Heart left ventricle (tissue), 16 donors: Measurements from ENCODE around the gene PROZ. TPM values are rescaled to one million over a fixed set of nuclear protein-coding genes. Genes with fewer than 3 reads are reported as not detected.

Source experiments
- ATAC-seq, 4 donors: fragments of 200-7000 bp; cut with Tn5 transposase; one replicate each; pipeline ENCODE4 v1.9.1; 2020 to 2022; ENCODE audit warnings: moderate library complexity in 4 of 4, mild to moderate bottlenecking in 3 of 4, moderate number of reproducible peaks in 1 of 4
- DNase-seq, 5 donors: peaks; one replicate each; pipeline ENCODE4 v3.0.0-alpha.2; 2020
- H3K27ac ChIP-seq, 12 donors: fragments of 200-600 bp; sonication (generic) in 4 of 12; one replicate each; pipeline versions ENCODE4 v1.5.0 to v1.8.0; 2016 to 2022; ENCODE audit warnings: mild to moderate bottlenecking in 2 of 12
- H3K27me3 ChIP-seq, 9 donors: fragments of 200-600 bp; sonication (generic) in 2 of 9; one replicate each; pipeline versions ENCODE4 v1.5.1 to v1.8.0; 2016 to 2022; ENCODE audit warnings: mild to moderate bottlenecking in 3 of 9
- H3K36me3 ChIP-seq, 9 donors: fragments of 200-600 bp; sonication (generic) in 2 of 9; one replicate each; pipeline versions ENCODE4 v1.5.0 to v1.8.0; 2018 to 2022; ENCODE audit warnings: mild to moderate bottlenecking in 2 of 9
- H3K4me1 ChIP-seq, 12 donors: fragments of 200-600 bp; sonication (generic) in 4 of 12; one replicate each; pipeline versions ENCODE4 v1.5.0 to v1.8.0; 2016 to 2022; ENCODE audit warnings: mild to moderate bottlenecking in 3 of 12
- H3K4me3 ChIP-seq, 12 donors: fragments of 200-600 bp; sonication (generic) in 4 of 12; one replicate each; pipeline versions ENCODE4 v1.5.0 to v1.8.0; 2017 to 2022; ENCODE audit warnings: mild to moderate bottlenecking in 9 of 12, moderate library complexity in 4 of 12
- H3K9me3 ChIP-seq, 12 donors: fragments of 200-600 bp; sonication (generic) in 4 of 12; one replicate each; pipeline versions ENCODE4 v1.5.0 to v1.8.0; 2016 to 2022; ENCODE audit warnings: mild to moderate bottlenecking in 1 of 12
- CTCF ChIP-seq, 12 donors: fragments of 200-600 bp; sonication (generic) in 4 of 12; IDR thresholded peaks; one replicate each; pipeline versions ENCODE4 v1.5.0 to v1.8.0; 2018 to 2022; ENCODE audit warnings: antibody characterized with exemption in 12 of 12, mild to moderate bottlenecking in 5 of 12
- POLR2A ChIP-seq, 2 donors: fragments of 450-650 bp; IDR thresholded peaks; one replicate each; pipeline ENCODE4 v1.6.1; 2017; ENCODE audit warnings: antibody characterized with exemption in 2 of 2, mild to moderate bottlenecking in 2 of 2, moderate library complexity in 2 of 2
- WGBS, 4 donors: extraction: QIAGEN DNeasy Blood & Tissue Kit in 2 of 4; methylation state at CpG; one replicate each; pipeline versions ENCODE4 v1.1.5 to v1.1.7; 2013 to 2018; 5-methylcytosine and 5-hydroxymethylcytosine counted together
- intact Hi-C, 10 donors: fragments of 100-400 bp; cut with DNase I; formaldehyde crosslinking; loops; one replicate each; pipeline versions ENCODE4 v1.11.1 to v1.14.2; 2022
- polyA plus RNA-seq, 2 donors: library from polyadenylated mRNA; stranded (reverse); fragments of 200-250 nt; gene quantifications; one replicate each; pipeline ENCODE4 v1.2.3, GENCODE V29; 2013
- total RNA-seq, 9 donors: library from RNA; depleted of rRNA in 2 of 9; stranded (reverse); fragments of >200 nt in 2 of 9; fragmentation: NEBNext Ultra II Directional in 3 of 9; extraction: Animal tissue kit (Norgen Biotek cat#: 25700) in 3 of 9; gene quantifications; one replicate each; pipeline versions ENCODE4 v1.1.0 to v1.2.4, GENCODE V29; 2016 to 2023
- donor health status: ischemic (EF 13 %, LVEDD 7.1; RV severe dilation, severe dysfunction).
- donor health status: healthy with polysubstance abuse.
- donor health status: DM: no; HTN: yes; CAD: no.
- donor health status: DM: no; HTN: no; CAD: no.
- donor health status: ischemic (EF 25% LVEDD 6.9; RV normal size, moderate dysfunction).
- donor health status: ischemic (EF 25% LVEDD 5.7; RV mildly dilated, moderate dysfunction).
- donor health status: healthy.
- donor health status: DM: yes; HTN: yes; CAD: no.
- donor health status: ischemic (EF 35%, LVEDD 5.7; RV mildly dilated, moderate dysfunction).
- donor health status: nonischemic (EF 11% LVEDD 7.7; RV severe dilation, severe dysfunction).
- donor health status: DM: yes; HTN: yes; CAD: no.
- donor health status: PGD.
- donor health status: ischemic (EF 29% LVEDD 5.4; RV normal size, mild dysfunction).
- donor health status: nonischemic (EF 23%, LVEDD 6.1; RV moderate dilation, normal function).

Gene PROZ
- total and polyA plus RNA-seq, 11 donors = not detected

- DNase-seq = no peak
- no peak overlapping the region for H3K4me3 ChIP-seq
- H3K27me3 ChIP-seq = no peaks in the 10 kb centered on the region
- H3K27ac ChIP-seq = peak overlapping the region in 10 of 12 donors; percentile 2 to 82 (median 62)
- H3K9me3 ChIP-seq = no peaks in the 10 kb centered on the region
- intact Hi-C loops = no loop called here
- 93 to 97% (median 96%) methylated on average over 23 of the region's 23 CpGs for WGBS, 4 donors
- peaks cover 0 to 31% (median 5%) of the 10 kb centered on the region in 12 donors for H3K4me1 ChIP-seq
- no peak for TF ChIP-seq POLR2A (IDR thresholded peaks at IDR 0.05)
- no peak for TF ChIP-seq CTCF (IDR thresholded peaks at IDR 0.05)
- H3K36me3 ChIP-seq = peaks cover 0 to 80% (median 70%) of the 10 kb centered on the region in 9 donors
- ATAC-seq = no peak
Measured at GRCh38 chr13:113187883-113188665, 29.6 kb downstream of the PROZ start.

- intact Hi-C loops = no loop called here
Measured at GRCh38 chr13:113190181-113190580, 31.7 kb downstream of the PROZ start.

GRCh38 chr13:113192279-113192678 lies 33.8 kb downstream of the PROZ start:
- Histone ChIP-seq H3K36me3 (peaks cover 0 to 94% (median 89%) of the 10 kb centered on the region in 9 donors), H3K4me3 (no peak overlapping the region), H3K9me3 (no peaks in the 10 kb centered on the region), H3K27me3 (no peaks in the 10 kb centered on the region), H3K4me1 (peaks cover 0 to 15% (median 4%) of the 10 kb centered on the region in 12 donors), H3K27ac (no peak overlapping the region)
- intact Hi-C loops = no loop called here
- no peak for ATAC-seq
- no peak for DNase-seq
- no peak for TF ChIP-seq CTCF (IDR thresholded peaks at IDR 0.05)
- TF ChIP-seq POLR2A (IDR thresholded peaks at IDR 0.05) = no peak
- 86 to 89% (median 88%) methylated on average over 4 of the region's 4 CpGs for WGBS, 4 donors

More at GRCh38 chr13:113190181-113190580, 31.7 kb downstream of the PROZ start:
- TF ChIP-seq POLR2A (IDR thresholded peaks at IDR 0.05) = no peak
- no peak for TF ChIP-seq CTCF (IDR thresholded peaks at IDR 0.05)
- peaks cover 0 to 24% (median 5%) of the 10 kb centered on the region in 12 donors for H3K4me1 ChIP-seq
- no peaks in the 10 kb centered on the region for H3K9me3 ChIP-seq
- no peak overlapping the region for H3K27ac ChIP-seq
- DNase-seq (no peak), ATAC-seq (no peak)
- H3K36me3 ChIP-seq = peaks cover 0 to 81% (median 70%) of the 10 kb centered on the region in 9 donors
- 78 to 91% (median 85%) methylated on average over 4 of the region's 4 CpGs for WGBS, 4 donors
- H3K27me3 ChIP-seq = no peaks in the 10 kb centered on the region
- H3K4me3 ChIP-seq = no peak overlapping the region

- Histone ChIP-seq H3K36me3 (peaks cover 0 to 100% (median 95%) of the 10 kb centered on the region in 9 donors), H3K9me3 (no peaks in the 10 kb centered on the region), H3K4me3 (no peak overlapping the region), H3K27me3 (no peaks in the 10 kb centered on the region), H3K27ac (no peak overlapping the region), H3K4me1 (peaks cover 0 to 14% (median under 1%) of the 10 kb centered on the region in 12 donors)
- 93 to 99% (median 95%) methylated on average over 2 of the region's 2 CpGs for WGBS, 4 donors
- intact Hi-C loops = no loop called here
- TF ChIP-seq POLR2A (IDR thresholded peaks at IDR 0.05) (no peak), CTCF (IDR thresholded peaks at IDR 0.05) (no peak)
- DNase-seq (no peak), ATAC-seq (no peak)
Measured at GRCh38 chr13:113192902-113193301, 34.5 kb downstream of the PROZ start.
